Smooth muscle cell (in vitro differentiated cells): Measurements from ENCODE around the gene VWA5A. TPM values are rescaled to one million over a fixed set of nuclear protein-coding genes. Genes with fewer than 3 reads are reported as not detected.

Experiments used
- DNase-seq: peaks from one replicate; lab custom pipeline; 2025; ENCODE audit not compliant: unreplicated experiment; lab: John Stamatoyannopoulos, UW
- H2AFZ ChIP-seq: fragments of 200-600 bp; sonication (generic); 2 replicates; pipeline ENCODE4 v1.6.0; 2016; ENCODE audit warnings: antibody characterized with exemption, low read depth, mild to moderate bottlenecking
- H3F3A ChIP-seq: fragments of 200-600 bp; sonication (generic); 2 replicates; pipeline ENCODE4 v1.6.0; 2017; ENCODE audit warnings: antibody characterized with exemption, low read depth
- H3K27ac ChIP-seq: fragments of 200-600 bp; sonication (generic); 2 replicates; pipeline ENCODE4 v1.5.1; 2016; ENCODE audit warnings: low read depth, mild to moderate bottlenecking
- H3K27me3 ChIP-seq: fragments of 200-600 bp; sonication (generic); 2 replicates; pipeline ENCODE4 v1.6.1; 2016; ENCODE audit warnings: low read depth, mild to moderate bottlenecking
- H3K36me3 ChIP-seq: fragments of 200-600 bp; sonication (generic); 2 replicates; pipeline ENCODE4 v1.5.1; 2016; ENCODE audit warnings: low read depth
- H3K4me1 ChIP-seq: fragments of 200-600 bp; sonication (generic); 2 replicates; pipeline ENCODE4 v1.5.1; 2016; ENCODE audit warnings: low read depth
- H3K4me2 ChIP-seq: fragments of 200-600 bp; sonication (generic); 2 replicates; pipeline ENCODE4 v1.6.0; 2016; ENCODE audit warnings: mild to moderate bottlenecking
- H3K4me3 ChIP-seq: fragments of 200-600 bp; sonication (generic); 2 replicates; pipeline ENCODE4 v1.5.1; 2016; ENCODE audit warnings: mild to moderate bottlenecking
- H3K79me2 ChIP-seq: fragments of 200-600 bp; sonication (generic); 2 replicates; pipeline ENCODE4 v1.6.0; 2016; ENCODE audit warnings: low read depth, mild to moderate bottlenecking
- H3K9ac ChIP-seq: fragments of 200-600 bp; sonication (generic); 2 replicates; pipeline ENCODE4 v1.6.0; 2016; ENCODE audit warnings: low read depth
- H3K9me3 ChIP-seq: fragments of 200-600 bp; sonication (generic); replicated peaks from 2 replicates; pipeline ENCODE4 v1.5.1; 2016; ENCODE audit warnings: low read depth
- H4K20me1 ChIP-seq: fragments of 200-600 bp; sonication (generic); 2 replicates; pipeline ENCODE4 v1.6.0; 2016; ENCODE audit warnings: low read depth
- CTCF ChIP-seq: fragments of 200-600 bp; sonication (generic); IDR thresholded peaks from 2 replicates; pipeline ENCODE4 v1.5.1; 2017; ENCODE audit warnings: borderline replicate concordance, mild to moderate bottlenecking, antibody characterized with exemption; ENCODE audit not compliant: insufficient read depth, poor library complexity, severe bottlenecking
- WGBS: methylation state at CpG from one replicate; pipeline ENCODE4 v1.1.7; 2016; ENCODE audit warnings: low lambda C conversion rate; 5-methylcytosine and 5-hydroxymethylcytosine counted together
- polyA plus RNA-seq: library from polyadenylated mRNA; unstranded; fragments of >200 nt; fragmentation: Nextera tagmentation; extraction: Ambion mirVana; gene quantifications from 2 replicates; pipeline ENCODE4 v1.2.1, GENCODE V29; 2016
- total RNA-seq: library from RNA; depleted of rRNA; stranded (reverse); fragments of >200 nt; gene quantifications from 2 replicates; pipeline ENCODE4 v1.2.3, GENCODE V29; 2014

The VWA5A gene
- total and polyA plus RNA-seq, 2 experiments from 2014 or later, result 11.5 to 12.3 TPM

- no peaks in the 10 kb centered on the region for H3K79me2 ChIP-seq
- no peak overlapping the region for H3K27ac ChIP-seq
- H3K4me3 ChIP-seq, result no peak overlapping the region
- peak; percentile 80 for TF ChIP-seq CTCF
- no peaks in the 10 kb centered on the region for H3F3A ChIP-seq
- no peaks in the 10 kb centered on the region for H3K4me1 ChIP-seq
- peaks cover 17% of the 10 kb centered on the region for H3K27me3 ChIP-seq
- no peak overlapping the region for H3K4me2 ChIP-seq
- no peak overlapping the region for H2AFZ ChIP-seq
- H3K36me3 ChIP-seq, result no peaks in the 10 kb centered on the region
- H3K9me3 ChIP-seq, result no peaks in the 10 kb centered on the region
- H4K20me1 ChIP-seq, result no peaks in the 10 kb centered on the region
- 14% methylated on average over 8 of the region's 8 CpGs for WGBS
- H3K9ac ChIP-seq, result no peak overlapping the region
- DNase-seq, result peak; percentile 26
Observed at GRCh38 chr11:124070915-124071622, 44.2 kb upstream of the VWA5A start.

- H3K27me3 ChIP-seq, result peaks cover 12% of the 10 kb centered on the region
- no peak overlapping the region for H3K27ac ChIP-seq
- no peak overlapping the region for H3K4me2 ChIP-seq
- no peak for TF ChIP-seq CTCF
- H3K36me3 ChIP-seq, result no peaks in the 10 kb centered on the region
- no peaks in the 10 kb centered on the region for H3K4me1 ChIP-seq
- H3K79me2 ChIP-seq, result no peaks in the 10 kb centered on the region
- H3K9ac ChIP-seq, result no peak overlapping the region
- no peaks in the 10 kb centered on the region for H4K20me1 ChIP-seq
- no peaks in the 10 kb centered on the region for H3F3A ChIP-seq
- WGBS, result 92% methylated on average over 4 of the region's 4 CpGs
- H3K9me3 ChIP-seq, result no peaks in the 10 kb centered on the region
- DNase-seq, result no peak
- H3K4me3 ChIP-seq, result no peak overlapping the region
- H2AFZ ChIP-seq, result no peak overlapping the region
Observed at GRCh38 chr11:124071623-124071948, 43.7 kb upstream of the VWA5A start.

GRCh38 chr11:124072147-124072546 is 43.1 kb upstream of the VWA5A start:
- Histone ChIP-seq H3K4me2 (no peak overlapping the region), H3K27me3 (peaks cover 8% of the 10 kb centered on the region), H3K79me2 (no peaks in the 10 kb centered on the region), H3K9ac (no peak overlapping the region), H3K27ac (no peak overlapping the region), H3K36me3 (no peaks in the 10 kb centered on the region), H3K9me3 (no peaks in the 10 kb centered on the region), H4K20me1 (no peaks in the 10 kb centered on the region), H3F3A (no peaks in the 10 kb centered on the region), H2AFZ (no peak overlapping the region), H3K4me1 (no peaks in the 10 kb centered on the region), H3K4me3 (no peak overlapping the region)
- no peak for TF ChIP-seq CTCF
- WGBS, result 97% methylated on average over 8 of the region's 8 CpGs
- DNase-seq, result no peak

GRCh38 chr11:124074554-124074953 is 40.7 kb upstream of the VWA5A start:
- H3K9ac ChIP-seq, result no peak overlapping the region
- no peak overlapping the region for H3K4me3 ChIP-seq
- H3K4me2 ChIP-seq, result no peak overlapping the region
- DNase-seq, result no peak
- no peak overlapping the region for H3K27ac ChIP-seq
- H3F3A ChIP-seq, result no peaks in the 10 kb centered on the region
- no peak overlapping the region for H2AFZ ChIP-seq
- no peak for TF ChIP-seq CTCF
- H3K4me1 ChIP-seq, result no peaks in the 10 kb centered on the region
- H3K9me3 ChIP-seq, result no peaks in the 10 kb centered on the region
- no peaks in the 10 kb centered on the region for H3K36me3 ChIP-seq
- no peaks in the 10 kb centered on the region for H3K27me3 ChIP-seq
- 97% methylated on average over 5 of the region's 5 CpGs for WGBS
- H4K20me1 ChIP-seq, result no peaks in the 10 kb centered on the region
- H3K79me2 ChIP-seq, result no peaks in the 10 kb centered on the region
